Upper lobe of left lung (tissue), 6 donors: ENCODE results near the gene SCG3. TPM values are rescaled to one million over a fixed set of nuclear protein-coding genes. Genes with fewer than 3 reads are reported as not detected.

Source experiments
- ATAC-seq, 2 donors: fragments of 200-7000 bp; cut with Tn5 transposase; one replicate each; pipeline ENCODE4 v1.9.1; 2022; ENCODE audit warnings: mild to moderate bottlenecking in 2 of 2, moderate library complexity in 2 of 2; ENCODE audit not compliant: low FRiP score in 2 of 2
- DNase-seq, 2 donors: peaks; one replicate each; pipeline ENCODE4 v3.0.0-alpha.2; 2019 to 2020
- H3K27ac ChIP-seq, 4 donors: fragments of 200-600 bp; sonication (generic); one replicate each; pipeline ENCODE4 v1.5.1; 2016 to 2019
- H3K27me3 ChIP-seq, 4 donors: fragments of 200-600 bp; sonication (generic); one replicate each; pipeline ENCODE4 v1.5.1; 2017 to 2019
- H3K36me3 ChIP-seq, 4 donors: fragments of 200-600 bp; sonication (generic); one replicate each; pipeline ENCODE4 v1.5.1; 2016 to 2019
- H3K4me1 ChIP-seq, 4 donors: fragments of 200-600 bp; sonication (generic); one replicate each; pipeline ENCODE4 v1.5.1; 2018 to 2019
- H3K4me3 ChIP-seq, 4 donors: fragments of 200-600 bp; sonication (generic); one replicate each; pipeline ENCODE4 v1.5.1; 2017 to 2019; ENCODE audit warnings: mild to moderate bottlenecking in 2 of 4, moderate library complexity in 1 of 4
- H3K9me3 ChIP-seq, 4 donors: fragments of 200-600 bp; sonication (generic); one replicate each; pipeline ENCODE4 v1.5.1; 2018 to 2019
- EP300 ChIP-seq, 4 donors: sonication (generic); formaldehyde crosslinking; IDR thresholded peaks; one replicate each; pipeline ENCODE4 v1.5.1; 2017; ENCODE audit warnings: antibody characterized with exemption in 4 of 4, control low read depth in 2 of 4
- POLR2A ChIP-seq, 4 donors: fragments of 450-650 bp; IDR thresholded peaks; one replicate each; pipeline ENCODE4 v1.5.1; 2016 to 2017; ENCODE audit warnings: antibody characterized with exemption in 4 of 4, mild to moderate bottlenecking in 2 of 4
- POLR2AphosphoS5 ChIP-seq, 2 donors: sonication (generic); formaldehyde crosslinking; IDR thresholded peaks; one replicate each; pipeline ENCODE4 v1.5.1; 2017; ENCODE audit warnings: antibody characterized with exemption in 2 of 2
- WGBS, 2 donors: methylation state at CpG; one replicate each; pipeline ENCODE4 v1.1.5; 2017 to 2018; 5-methylcytosine and 5-hydroxymethylcytosine counted together
- total RNA-seq, 6 donors: library from RNA; depleted of rRNA in 4 of 6; stranded (reverse); fragments of >200 nt in 4 of 6; gene quantifications; one replicate each; pipeline versions ENCODE4 v1.1.0 to v1.2.1, GENCODE V29; 2016 to 2021
- TF ChIP-seq, protein P1 (sequence below), 6 experiments: fragments of 450-650 bp in 4 of 6; fragments of 200-600 bp in 2 of 6; sonication (generic) in 2 of 6; IDR thresholded peaks; one replicate each; pipeline ENCODE4 v1.5.1; 2016 to 2019; ENCODE audit warnings: antibody characterized with exemption in 6 of 6
- donor health status: DM: no; HTN: no; CAD: no; lungs with moderate emphysema.
- donor health status: DM: no; HTN: yes; CAD: no; lungs with severe emphysema.

Gene SCG3
- total RNA-seq, 6 donors from 2014 or later: 0.14 to 0.40 (median 0.27) TPM; not detected in 2

DNA sequence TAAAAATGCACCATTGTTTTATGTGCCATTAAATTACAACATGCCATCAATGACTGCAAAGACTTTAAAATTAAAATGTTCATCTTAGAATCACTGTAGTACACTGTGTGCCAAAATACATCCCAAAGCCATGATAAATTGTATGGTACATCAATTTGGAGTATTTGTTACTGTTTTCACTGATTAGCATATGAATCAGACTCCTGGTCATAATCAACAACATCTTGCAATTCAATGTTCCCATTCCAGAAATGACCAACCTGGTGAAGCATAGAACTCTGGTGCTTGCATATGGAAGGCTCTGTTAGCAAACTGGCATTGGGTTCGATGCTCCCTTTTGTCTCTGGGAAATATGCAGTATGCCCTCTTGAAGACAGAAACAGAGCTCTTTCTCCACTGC is 33.6 kb downstream of the SCG3 start:
- no peak for DNase-seq

DNA sequence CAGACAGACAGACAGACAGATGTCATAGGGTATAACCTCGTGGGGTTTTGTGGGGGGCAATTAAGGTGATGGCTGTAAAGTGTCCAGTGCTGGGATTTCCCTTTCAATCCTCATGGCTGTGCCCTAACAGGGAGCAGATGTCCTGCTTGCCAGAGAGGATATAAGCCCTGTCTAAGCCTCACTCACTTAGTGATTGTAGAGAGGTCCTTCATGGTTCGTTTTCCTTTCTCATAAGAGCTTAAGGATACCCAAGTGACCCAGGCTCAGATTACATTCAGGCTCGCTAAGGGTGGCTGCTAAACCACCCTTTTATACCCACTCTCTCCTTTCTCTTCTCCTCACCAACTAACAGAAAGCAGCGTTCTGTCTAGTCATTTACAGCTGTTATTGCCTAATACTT is 36.9 kb downstream of the SCG3 start:
- no peak overlapping the region for H3K27ac ChIP-seq
- ATAC-seq (no peak), DNase-seq (no peak)
- H3K9me3 ChIP-seq: no peaks in the 10 kb centered on the region
- H3K27me3 ChIP-seq: no peaks in the 10 kb centered on the region
- TF ChIP-seq POLR2AphosphoS5 (IDR thresholded peaks at IDR 0.05) (no peak), POLR2A (IDR thresholded peaks at IDR 0.05) (no peak), EP300 (IDR thresholded peaks at IDR 0.05) (no peak)
- TF ChIP-seq, protein P1, sequence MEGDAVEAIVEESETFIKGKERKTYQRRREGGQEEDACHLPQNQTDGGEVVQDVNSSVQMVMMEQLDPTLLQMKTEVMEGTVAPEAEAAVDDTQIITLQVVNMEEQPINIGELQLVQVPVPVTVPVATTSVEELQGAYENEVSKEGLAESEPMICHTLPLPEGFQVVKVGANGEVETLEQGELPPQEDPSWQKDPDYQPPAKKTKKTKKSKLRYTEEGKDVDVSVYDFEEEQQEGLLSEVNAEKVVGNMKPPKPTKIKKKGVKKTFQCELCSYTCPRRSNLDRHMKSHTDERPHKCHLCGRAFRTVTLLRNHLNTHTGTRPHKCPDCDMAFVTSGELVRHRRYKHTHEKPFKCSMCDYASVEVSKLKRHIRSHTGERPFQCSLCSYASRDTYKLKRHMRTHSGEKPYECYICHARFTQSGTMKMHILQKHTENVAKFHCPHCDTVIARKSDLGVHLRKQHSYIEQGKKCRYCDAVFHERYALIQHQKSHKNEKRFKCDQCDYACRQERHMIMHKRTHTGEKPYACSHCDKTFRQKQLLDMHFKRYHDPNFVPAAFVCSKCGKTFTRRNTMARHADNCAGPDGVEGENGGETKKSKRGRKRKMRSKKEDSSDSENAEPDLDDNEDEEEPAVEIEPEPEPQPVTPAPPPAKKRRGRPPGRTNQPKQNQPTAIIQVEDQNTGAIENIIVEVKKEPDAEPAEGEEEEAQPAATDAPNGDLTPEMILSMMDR (IDR thresholded peaks at IDR 0.05): no peak
- H3K4me1 ChIP-seq: no peaks in the 10 kb centered on the region
- peaks cover 0 to 8% (median 0%) of the 10 kb centered on the region in 4 donors for H3K36me3 ChIP-seq
- WGBS, 2 donors: 53 to 59% methylated on average over 4 of the region's 4 CpGs
- no peak overlapping the region for H3K4me3 ChIP-seq

More for the DNA sequence above, 33.6 kb downstream of the SCG3 start:
- Histone ChIP-seq H3K27ac (no peak overlapping the region), H3K9me3 (no peaks in the 10 kb centered on the region), H3K36me3 (no peaks in the 10 kb centered on the region), H3K27me3 (no peaks in the 10 kb centered on the region), H3K4me1 (no peaks in the 10 kb centered on the region), H3K4me3 (no peak overlapping the region)
- WGBS, 2 donors: 90 to 100% methylated on average over 1 of the region's 1 CpG
- TF ChIP-seq EP300 (IDR thresholded peaks at IDR 0.05) (no peak), POLR2AphosphoS5 (IDR thresholded peaks at IDR 0.05) (no peak), POLR2A (IDR thresholded peaks at IDR 0.05) (no peak)
- TF ChIP-seq, protein P1 (IDR thresholded peaks at IDR 0.05): no peak
- no peak for ATAC-seq

DNA sequence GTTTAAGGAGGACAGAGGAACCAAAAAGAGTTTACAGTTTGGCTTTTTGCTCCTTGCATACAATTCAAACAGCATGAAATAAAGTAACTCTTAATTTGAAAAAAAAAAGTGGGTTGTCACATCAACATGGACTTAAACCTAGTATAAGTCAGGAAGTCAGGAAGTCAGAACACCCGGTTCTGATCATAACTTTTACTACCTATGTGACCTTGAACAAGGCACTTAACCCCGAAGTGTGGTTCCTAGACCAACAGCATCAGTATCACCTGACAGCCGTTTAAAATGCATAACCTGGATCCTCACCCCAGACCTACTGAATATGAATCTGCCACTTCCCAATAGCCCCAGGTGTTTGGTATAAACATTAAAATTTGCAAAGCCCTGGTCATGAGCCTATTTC is 37.4 kb downstream of the SCG3 start:
- H3K4me1 ChIP-seq: no peaks in the 10 kb centered on the region
- ATAC-seq: no peak
- no peak overlapping the region for H3K27ac ChIP-seq
- 76 to 77% methylated on average over 3 of the region's 3 CpGs for WGBS, 2 donors
- TF ChIP-seq POLR2A (IDR thresholded peaks at IDR 0.05): no peak
- TF ChIP-seq, protein P1 (IDR thresholded peaks at IDR 0.05): no peak
- TF ChIP-seq POLR2AphosphoS5 (IDR thresholded peaks at IDR 0.05): no peak
- no peak for TF ChIP-seq EP300 (IDR thresholded peaks at IDR 0.05)
- peaks cover 0 to 12% (median 0%) of the 10 kb centered on the region in 4 donors for H3K36me3 ChIP-seq
- no peak for DNase-seq
- no peaks in the 10 kb centered on the region for H3K27me3 ChIP-seq
- no peaks in the 10 kb centered on the region for H3K9me3 ChIP-seq
- H3K4me3 ChIP-seq: no peak overlapping the region

DNA sequence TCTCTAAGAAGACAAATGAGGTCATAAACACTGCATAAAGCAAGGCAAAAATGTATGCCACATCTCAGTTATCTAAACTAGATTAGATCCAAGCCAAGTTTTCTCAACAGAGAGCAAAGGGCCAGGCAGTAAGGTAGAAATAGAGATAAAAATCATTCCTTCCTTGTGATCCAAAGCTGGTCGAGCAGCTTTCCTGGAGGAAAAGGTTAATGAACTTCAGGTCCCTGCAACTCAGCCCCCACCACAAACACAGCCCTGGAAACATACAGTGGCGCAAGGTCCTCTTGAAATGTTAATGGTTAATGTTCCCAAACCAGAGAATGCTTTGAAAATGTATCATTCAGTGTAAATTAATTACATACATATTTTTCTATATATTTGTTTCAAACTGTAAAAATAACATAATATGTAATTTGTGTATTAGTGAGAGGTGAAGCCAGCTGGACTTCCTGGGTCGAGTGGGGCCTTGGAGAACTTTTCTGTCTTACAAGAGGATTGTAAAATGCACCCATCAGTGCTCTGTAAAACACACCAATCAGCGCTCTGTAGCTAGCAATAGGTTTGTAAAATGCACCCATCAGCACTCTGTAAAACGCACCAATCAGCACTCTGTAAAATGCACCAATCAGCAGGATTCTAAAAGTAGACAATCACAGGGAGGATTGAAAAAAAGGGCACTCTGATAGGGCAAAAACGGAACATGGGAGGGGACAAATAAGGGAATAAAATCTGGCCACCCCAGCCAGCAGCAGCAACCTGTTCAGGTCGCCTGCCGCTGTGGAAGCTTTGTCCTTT is 39.1 kb downstream of the SCG3 start:
- no peak for ATAC-seq
- no peak for TF ChIP-seq POLR2A (IDR thresholded peaks at IDR 0.05)
- TF ChIP-seq, protein P1 (IDR thresholded peaks at IDR 0.05): no peak
- TF ChIP-seq POLR2AphosphoS5 (IDR thresholded peaks at IDR 0.05): no peak
- TF ChIP-seq EP300 (IDR thresholded peaks at IDR 0.05): no peak
- peak overlapping the region in 2 of 4 donors; percentile 23 to 63 for H3K27ac ChIP-seq

More for the DNA sequence above, 39.1 kb downstream of the SCG3 start:
- no peak for DNase-seq
- 83 to 86% methylated on average over 8 of the region's 8 CpGs for WGBS, 2 donors
- Histone ChIP-seq H3K27me3 (no peaks in the 10 kb centered on the region), H3K4me3 (no peak overlapping the region), H3K9me3 (no peaks in the 10 kb centered on the region), H3K4me1 (peaks cover 0 to 10% (median 7%) of the 10 kb centered on the region in 4 donors), H3K36me3 (peaks cover 0 to 12% (median 0%) of the 10 kb centered on the region in 4 donors)
